Activated CD8-positive, alpha-beta memory T cell treated with anti-CD3 and anti-CD28 coated beads for 48 hours (primary cell): ENCODE results near the gene GCH1.
"Not testable (repeated sequence)": the region's sequence is repeated elsewhere in the genome, so short reads cannot be mapped to it uniquely, and the experiment has no call there.

Experiments
- DNase-seq, 3 experiments: peaks; one replicate each; pipeline ENCODE4 v3.0.0-alpha.2; 2020; ENCODE audit warnings: low read depth in 2 of 3, low spot score in 2 of 3

GCH1 gene

DNA sequence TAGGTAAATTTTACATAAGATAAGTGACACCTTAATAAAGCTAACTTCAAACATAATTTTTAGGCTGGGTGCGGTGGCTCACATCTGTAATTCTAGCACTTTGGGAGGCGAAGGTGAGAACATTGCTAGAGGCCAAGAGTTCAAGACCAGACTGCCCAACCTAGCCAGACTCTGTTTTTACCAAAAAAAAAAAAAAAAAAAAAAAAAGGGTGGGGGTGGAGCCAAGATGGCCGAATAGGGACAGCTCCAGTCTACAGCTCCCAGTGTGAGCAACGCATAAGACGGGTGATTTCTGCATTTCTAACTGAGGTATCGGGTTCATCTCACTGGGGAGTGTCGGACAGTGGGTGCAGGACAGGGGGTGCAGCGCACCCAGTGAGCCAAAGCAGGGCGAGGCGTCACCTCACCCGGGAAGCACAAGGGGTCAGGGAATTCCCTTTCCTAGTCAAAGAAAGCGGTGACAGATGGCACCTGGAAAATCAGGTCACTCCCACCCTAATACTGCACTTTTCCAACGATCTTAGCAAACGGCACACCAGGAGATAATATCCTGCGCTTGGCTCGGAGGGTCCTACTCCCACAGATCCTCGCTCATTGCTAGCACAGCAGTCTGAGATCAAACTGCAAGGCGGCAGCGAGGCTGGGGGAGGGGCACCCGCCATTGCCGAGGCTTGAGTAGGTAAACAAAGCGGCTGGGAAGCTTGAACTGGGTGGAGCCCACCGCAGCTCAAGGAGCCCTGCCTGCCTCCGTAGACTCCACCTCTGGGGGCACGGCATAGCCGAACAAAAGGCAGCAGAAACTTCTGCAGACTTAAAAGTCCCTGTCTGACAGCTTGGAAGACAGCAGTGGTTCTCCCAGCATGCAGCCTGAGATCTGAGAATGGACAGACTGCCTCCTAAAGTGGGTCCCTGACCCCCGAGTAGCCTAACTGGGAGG, 32.2 kb downstream of the GCH1 start:
- not testable (repeated sequence) for DNase-seq

DNA sequence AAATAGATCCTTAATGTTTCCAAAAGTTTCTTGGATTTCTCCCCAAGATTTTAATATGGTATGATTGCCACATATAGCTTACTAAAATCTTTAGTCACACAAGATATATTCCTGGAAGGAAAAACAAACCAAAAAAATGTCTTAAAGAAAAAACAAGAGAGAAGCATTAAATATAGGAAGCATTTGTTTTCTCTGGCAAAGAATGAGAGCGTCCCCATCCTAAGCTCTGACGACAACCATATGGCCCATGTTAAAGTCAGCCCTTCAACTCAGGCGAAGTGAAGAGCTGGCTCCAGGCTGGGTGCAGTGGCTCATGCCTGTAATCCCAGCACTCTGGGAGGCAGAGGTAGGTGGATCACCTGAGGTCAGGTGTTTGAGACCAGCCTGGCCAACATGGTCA, 35.6 kb downstream of the GCH1 start:
- DNase-seq, result no peak

DNA sequence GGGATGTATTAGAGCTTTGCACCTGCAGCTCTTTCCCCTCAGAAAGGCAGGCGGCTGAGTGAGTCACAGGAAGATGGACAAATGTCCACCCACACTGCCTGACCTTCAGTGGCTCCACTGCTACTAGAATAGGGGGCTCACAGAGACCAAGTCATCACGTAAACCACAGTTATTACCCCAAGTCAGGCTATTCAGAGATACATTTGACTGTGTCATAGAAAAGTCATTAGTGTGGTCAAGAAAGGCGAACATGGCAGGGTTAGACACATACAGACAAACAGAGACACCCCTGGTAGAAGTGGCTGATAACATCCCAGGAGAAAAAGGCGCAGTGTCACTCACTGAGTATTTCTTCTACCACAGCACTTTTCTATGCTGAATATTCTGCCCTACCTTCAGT, 36.0 kb downstream of the GCH1 start:
- no peak for DNase-seq

DNA sequence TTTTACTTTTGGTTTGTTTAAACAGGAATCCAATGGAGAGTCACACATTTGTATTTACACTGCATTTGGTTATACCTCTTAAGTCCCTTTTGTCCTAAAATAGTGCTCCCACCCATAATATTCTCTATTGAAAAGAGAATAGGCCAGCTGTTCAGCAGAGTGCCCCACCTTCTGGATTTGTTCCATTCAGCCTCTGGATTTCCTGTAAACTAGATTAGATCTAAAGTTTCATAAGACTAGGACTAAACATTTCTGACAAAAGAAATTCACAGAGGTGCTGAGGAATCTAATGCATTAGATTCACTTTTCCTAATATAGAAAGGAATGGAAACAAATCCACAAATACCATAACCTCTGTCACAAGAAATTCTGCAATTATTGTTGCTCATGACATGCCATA, 38.1 kb downstream of the GCH1 start:
- no peak for DNase-seq

DNA sequence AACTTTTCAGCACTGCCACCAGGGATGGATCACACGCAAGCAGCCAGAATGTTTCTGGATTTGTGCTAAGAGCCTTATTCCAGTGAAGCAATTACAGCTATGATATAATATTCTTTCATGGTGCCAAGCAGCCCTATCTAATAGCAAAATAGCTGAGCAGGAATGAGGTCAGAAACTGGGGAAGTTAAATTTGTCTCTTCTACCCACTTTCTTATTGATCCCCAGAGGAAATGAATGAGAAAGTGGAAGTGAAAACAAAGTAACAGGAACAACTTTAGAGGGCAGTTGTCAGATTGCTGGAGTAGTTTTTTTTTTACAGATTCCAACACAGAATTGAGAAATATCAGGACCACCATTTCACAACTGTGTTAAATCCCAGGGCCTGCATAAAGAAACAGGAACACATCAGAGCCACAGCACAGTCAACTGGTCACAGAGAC, 44.8 kb downstream of the GCH1 start:
- no peak for DNase-seq

DNA sequence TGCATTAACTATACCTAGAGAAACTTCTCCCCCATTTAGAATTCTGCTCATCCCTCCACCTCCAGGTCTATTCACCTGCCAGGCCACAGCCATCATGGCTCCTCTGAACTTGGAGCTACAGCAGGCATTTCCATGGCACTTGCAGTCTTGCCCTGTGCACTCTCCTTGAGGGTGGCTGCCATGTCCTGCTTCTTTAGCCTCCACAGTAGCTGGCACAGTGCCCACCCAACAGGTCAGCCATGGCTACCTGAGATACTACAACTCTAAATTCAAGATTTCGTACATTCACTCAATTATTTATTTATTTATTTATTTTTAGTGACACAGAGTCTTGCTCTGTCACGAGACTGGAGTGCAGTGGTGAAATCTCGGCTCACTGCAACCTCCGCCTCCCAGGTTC, 46.5 kb downstream of the GCH1 start:
- DNase-seq, result no peak

DNA sequence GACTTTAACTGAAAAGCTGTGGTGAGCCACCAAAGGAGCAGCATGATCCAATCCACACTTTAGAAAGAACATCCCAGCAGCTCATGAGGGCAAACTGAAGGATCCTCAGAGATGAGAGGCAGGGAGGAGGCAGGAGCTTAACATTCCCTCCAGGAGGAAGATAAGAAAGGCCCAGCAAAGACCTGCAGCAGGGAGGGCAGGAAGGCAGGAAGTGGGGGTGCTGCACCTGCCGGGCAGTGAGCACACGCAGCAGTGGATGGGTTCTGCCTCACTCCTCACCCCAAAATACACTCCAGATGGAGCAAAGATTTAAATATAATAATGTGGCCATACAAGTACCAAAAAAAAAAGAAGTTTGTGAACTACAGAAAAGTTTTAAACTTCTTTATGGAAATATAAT, 48.4 kb downstream of the GCH1 start:
- DNase-seq, result no peak

DNA sequence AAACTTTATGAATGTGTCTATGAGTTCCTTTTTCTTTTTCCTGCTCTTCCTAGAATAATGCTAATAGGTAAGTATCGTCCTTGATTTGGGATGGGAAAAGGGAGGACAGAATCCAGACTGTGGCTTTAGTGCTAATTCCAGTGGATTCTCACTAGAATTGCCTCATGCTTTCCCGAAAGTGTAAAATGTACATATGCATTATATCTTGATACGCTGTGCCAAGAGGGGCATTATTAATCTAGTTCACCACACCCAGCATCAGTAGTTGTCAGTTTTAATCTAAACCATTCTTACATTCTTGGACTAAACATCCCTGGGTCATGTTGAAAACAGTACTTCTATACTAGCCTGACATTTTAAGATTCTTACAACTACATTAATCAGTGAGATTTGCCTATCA, 49.3 kb downstream of the GCH1 start:
- DNase-seq, result no peak

DNA sequence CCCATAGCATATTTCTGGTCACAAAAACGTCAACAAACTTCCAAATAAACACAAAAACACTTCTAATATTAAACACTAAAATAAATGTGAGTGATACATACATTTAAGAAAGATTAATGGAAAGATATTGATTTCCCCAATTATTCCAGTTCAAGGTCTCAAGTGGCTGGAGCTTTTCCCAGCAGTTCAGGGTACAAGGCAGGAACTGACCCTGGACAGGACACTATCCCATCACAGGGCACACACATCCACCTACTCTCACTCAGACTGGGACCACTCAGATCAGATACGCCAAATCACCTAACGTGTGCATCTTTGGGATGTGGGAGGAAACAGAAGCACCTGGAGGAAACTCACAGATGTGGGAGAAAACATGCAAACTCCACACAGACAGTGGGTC, 50.4 kb downstream of the GCH1 start:
- no peak for DNase-seq

DNA sequence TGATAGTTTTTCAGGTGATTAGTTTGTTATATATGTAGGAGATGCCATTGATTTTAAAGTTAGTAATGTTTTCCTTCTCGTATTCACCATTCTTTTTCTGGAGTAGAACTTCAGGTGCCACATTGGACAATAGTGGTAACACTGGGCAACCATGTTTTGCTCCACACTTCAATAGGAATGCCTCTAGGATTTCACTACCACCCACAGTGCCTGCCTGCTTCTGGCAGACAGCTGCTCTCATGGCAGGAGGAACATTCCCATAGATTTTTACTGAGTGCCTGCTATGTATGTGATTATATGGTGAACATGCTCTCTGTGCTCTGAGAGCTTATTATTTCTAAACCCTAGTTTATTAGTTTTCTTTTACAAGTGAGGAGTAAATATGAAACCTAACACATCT, 53.7 kb downstream of the GCH1 start:
- no peak for DNase-seq

DNA sequence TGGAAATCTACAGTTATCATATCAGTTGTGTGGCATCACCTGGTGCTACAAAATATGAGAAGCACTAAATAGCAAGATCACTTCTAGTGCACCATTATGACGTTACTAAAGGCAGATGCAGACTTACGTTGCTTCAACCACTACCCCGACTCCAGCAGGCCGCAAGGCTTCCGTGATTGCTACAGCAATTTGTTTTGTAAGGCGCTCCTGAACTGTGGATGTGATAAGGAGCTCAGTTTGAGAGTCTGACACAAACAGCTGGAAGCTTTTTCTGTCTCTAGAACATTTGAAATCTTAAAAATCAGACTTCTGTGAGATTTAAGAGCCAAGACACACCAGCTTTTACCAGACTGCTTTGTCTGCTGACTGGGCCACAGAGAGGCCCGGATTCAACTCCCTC, 57.0 kb downstream of the GCH1 start:
- no peak for DNase-seq

DNA sequence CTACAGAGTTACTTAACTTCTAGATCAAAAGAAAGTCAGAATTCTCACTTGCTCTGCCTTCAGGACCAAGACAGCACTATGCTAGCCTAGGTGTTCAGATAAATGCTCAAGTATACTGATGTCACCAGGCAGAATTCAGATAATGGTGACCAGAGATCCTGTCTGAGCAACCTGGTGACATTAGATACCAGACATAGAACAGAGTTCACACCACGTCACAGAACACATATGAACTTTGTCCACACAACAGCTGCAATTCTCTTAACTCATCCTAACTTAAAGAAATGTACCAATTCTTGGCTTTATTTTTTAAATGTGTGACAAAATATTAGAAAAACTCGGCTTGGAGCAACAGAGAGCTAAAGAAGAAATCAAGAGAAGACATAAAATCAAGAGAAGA, 58.1 kb downstream of the GCH1 start:
- no peak for DNase-seq

DNA sequence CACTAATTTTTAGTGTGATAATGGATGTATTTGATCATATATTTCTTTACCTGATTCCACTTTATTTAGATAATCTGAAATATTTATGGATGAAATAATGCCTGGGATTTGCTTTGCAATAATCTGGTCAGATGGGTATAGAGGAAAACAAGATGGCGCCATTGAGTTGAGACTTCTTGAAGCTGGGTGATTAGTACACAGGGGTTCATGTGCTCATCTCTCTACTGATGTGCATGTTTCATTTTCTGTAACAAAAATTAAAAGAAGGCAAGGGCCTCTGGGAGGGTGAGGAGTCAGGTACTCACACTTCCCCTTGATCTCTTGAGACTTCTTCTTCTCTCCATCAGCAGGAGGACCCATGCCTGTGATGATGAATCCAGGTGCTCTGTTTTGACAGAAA, 61.8 kb downstream of the GCH1 start:
- no peak for DNase-seq

DNA sequence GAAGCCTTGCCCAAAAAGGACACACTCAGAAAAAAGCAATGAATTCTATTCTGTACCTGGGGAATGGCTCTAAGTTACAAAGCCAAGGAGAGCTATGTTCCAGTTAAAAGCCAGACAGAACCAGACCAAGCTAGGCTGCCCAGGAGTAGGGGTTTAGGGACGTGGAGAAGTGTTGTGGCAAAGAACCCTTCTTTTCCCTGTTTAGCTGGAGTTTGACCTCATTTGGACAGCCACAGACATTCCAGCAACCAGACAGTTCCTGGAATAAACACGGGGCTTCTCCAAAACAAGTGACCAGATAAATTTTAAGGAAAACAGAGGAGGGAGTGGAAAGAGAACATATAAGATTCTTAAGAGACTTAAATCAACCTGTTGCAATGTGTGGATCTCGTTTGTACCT, 62.3 kb downstream of the GCH1 start:
- DNase-seq, result no peak

DNA sequence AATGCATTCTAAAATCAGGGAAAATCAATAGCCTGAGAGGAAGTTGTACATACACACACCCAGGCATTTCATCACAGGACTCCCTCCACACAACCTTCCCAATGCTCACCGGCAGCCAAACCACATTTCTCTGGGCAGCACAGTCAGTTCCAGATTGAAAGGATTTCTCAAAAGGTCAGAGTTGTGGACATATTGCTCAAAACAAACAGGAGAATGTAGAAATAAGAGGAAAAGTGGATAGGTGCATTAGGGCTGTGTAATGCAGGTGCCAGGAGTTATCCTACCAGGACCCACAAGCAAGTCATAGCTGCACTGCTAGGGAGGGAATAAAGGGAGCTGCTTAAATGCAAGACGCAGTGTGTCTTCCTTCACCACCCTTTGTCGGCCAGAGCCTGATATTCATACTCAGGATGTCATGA, 62.9 kb downstream of the GCH1 start:
- no peak for DNase-seq

DNA sequence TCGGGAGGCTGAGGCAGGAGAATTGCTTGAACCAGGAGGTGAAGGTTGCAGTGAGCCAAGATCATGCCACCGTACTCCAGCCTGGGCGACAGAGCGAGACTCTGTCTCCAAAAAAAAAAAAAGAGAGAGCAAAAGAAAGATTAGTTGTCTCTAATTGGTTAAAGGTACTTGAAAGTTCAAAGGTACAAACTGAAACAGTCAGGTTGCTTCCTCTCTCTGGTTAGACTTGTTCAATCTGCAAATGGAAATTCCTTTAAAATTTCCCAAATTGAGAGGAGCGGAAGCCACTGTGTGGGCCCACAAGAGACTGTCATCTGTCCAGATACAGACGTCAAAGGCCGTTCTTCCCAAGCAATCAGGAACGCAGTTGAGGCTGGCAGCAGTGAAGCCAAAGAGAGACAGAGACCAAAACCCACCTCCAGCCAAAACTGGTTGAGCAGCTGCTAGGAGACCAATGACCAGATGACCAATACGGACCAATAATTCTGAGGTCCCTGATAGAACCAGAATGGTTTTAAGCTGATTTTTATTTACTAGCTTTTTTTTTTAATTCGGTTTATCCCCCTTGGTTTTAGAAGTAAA, 63.6 kb downstream of the GCH1 start:
- no peak for DNase-seq

DNA sequence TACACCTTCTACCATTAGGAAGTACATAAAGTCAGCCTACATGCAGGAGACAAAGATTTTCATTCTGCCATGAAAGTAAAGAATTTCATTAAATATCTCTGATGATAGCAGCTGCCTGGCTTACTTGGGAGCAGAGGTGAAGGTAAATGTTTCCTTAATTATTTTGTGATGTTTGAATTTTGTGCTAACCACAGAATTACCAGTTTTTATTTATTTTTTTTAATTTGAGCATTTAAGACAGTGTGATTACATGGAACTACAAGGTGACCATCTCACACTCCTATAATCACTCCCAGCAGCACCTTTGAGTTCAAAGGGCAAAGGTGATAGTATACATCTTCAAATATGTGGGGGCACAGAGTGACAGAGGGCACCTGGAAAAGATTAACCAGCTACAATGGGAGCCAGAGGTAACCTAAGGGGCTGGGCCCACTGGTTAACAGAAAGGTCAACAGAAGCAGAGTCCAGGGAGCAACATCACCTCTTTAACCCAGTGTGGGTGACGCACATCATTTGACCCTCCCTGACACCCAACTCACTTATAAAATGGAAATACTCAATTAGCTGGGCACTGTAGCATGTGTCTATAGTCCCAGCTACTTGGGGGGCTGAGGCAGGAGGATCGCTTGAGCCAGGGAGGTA, 65.0 kb downstream of the GCH1 start:
- DNase-seq, result no peak

DNA sequence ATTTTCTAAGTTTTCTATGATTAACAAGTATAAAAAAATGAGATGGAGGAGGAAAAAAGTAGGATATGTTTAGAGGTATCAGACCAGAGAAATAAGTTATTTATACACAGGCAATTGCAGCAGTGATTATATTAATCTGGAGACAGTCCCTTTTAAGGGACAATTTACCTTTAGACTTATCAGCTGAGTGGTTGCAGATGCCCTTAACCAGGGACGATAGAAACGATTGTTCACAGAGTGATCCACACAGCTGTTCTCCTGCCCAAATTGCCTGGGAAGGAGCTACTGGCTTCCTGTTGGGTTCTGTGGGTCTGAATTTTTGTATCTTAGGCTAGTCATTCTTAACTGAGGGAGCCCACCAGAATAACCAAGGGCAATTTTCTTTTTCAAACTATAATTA, 66.4 kb downstream of the GCH1 start:
- no peak for DNase-seq

DNA sequence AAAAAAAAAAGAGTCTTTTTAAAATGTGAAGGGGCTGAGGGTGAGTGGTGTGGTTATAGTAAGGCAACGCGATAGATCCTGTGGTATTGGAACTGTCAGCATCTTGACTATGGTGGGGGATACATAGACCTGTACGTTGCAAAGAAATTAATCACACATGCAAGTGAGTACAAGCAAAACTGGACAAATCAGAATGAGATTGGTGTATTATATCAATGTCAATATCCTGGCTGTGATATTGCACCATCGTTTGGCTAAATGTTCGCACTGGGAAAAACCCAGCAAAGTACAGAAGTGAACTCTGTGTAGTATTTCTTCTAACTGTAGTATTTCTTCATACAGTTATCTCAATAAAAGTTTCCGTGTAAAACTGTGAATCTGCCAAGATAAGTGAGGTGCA, 67.9 kb downstream of the GCH1 start:
- no peak for DNase-seq

DNA sequence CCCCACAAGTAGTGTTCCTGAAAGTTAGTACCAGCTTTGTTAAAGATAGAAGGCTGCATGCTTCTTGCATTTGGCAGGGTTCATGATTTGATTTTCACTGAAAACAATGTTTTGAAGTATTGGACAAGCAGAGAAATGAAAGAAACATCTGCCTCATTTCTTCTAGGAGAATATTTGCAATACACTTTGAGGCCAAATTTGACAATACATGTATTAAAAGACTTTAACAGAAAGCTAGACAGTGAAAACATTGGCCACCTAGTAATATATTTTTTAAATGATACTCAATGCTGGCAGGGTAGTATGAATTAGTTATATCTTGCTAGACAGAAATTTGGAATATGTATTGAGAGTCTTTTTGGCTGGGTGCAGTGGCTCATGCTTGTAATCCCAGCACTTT, 68.5 kb downstream of the GCH1 start:
- DNase-seq, result no peak

DNA sequence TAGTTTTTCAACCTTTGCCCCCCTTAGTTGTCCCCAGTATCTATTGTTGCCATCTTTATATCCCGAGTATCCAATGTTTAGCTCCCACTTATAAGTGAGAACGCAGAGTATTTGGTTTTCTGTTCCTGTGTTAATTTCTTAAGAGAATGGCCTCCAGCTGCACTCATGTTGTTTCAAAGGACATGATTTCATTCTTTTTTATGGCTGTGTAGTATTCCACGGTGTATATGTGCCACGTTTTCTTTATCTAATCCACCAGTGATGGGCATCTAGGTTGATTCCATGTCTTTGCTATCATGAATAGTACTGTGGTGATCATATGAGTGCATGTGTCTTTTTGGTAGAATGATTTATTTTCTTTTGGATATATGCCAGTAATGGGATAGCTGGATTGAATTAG, 72.0 kb downstream of the GCH1 start:
- no peak for DNase-seq

DNA sequence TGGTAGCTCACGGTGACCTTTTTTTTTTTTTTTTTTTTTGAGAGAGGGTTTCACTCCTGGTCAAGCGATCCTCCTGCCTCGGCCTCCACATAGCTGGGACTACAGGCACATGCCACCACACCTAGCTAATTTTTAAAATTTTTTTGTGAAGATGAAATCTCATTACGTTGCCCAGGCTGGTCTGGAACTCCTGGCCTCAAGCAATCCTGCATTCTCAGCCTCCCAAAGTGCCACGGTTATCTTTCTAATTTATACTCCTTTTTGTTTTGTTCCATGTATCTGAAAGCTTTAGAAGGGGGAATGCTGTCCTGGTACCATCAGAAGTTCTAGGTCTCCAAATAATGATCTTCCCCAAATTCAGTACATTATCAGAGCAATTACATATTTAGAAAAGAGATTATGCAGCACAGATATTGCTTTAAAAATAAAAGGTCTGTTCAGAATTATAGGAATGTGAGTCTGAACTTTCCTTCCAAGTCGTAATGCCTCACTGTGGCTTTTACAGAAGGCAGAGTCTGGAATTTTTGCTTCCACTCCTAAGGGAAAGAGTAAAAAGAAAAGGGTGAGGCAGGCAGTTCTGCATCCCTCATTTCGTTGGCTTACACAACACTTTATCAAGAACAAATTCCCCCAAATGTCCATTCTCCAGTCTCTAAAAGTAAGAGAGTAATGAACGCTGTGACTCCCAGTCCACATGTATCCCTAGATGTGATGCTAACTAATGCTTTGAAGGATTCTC, 73.0 kb downstream of the GCH1 start:
- DNase-seq, result no peak
